HG03135 (cell line): ENCODE measurements around the gene RBM8A.

Experiments used
- ATAC-seq: cut with Tn5 transposase; IDR thresholded peaks from one replicate; pipeline ENCODE4 v1.9.1; 2021; ENCODE audit warnings: mild to moderate bottlenecking, moderate library complexity; ENCODE audit not compliant: unreplicated experiment

RBM8A gene

DNA sequence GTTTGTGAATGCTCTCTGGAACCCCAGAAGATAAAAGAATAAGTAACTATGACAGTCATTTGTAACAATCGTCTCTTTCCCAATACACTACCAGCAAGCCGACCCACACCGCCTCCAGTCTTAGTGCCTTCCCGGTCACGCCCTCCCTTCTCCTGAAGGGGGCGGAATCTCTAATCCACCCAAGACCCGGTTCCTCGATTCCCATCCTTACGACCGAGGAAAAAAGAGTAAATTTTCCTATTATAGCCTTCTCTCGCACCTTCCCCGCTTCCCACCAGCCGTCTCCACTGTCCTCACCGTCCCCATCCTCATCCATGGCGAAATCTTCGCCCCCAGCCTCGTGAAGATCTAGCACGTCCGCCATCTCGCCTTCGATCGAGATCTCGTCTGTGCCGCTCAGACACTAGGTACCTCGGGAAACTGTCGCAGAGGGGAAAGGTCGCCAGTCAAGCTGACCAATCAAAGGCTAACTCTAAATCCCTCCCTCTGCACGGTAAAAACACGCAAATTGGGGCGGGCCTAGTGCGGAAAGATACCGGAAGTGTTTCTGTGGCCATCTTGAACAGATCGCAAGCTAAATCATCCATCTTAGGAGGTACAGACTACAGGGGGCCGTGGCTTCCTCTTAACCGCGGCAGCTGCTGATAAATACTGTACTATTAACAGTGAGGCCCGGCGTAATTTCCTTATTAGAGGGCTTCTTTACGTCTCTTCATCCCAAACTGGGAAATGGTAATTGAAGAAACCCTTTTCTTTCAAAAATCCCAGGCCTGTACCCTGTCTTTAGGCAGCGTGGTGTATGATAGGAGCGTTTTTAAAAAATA lies at the start of gene RBM8A:
RBM8A (minus strand) TSS at position 422 of the 824 bp plus-strand sequence; CDS start at position 364, 58 bp downstream.
- peak; percentile 95 for ATAC-seq

DNA sequence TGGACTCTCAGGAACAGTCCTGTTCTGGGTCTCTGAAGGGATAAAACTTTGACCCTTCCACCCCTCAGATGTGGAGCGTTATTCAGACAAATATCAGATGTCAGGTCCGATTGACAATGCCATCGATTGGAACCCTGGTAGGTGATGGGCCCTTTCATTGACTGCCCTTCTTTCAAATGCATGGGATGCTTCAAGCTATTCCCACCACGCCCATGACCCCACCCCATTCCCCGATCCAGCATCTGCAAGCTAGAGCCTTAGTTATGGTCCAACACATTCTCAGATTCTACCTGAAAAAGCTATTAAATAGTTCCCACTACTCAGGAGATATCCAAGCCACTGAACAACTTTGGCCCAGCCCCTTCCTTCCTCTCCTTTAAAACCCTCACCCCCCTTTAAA lies 49.7 kb upstream of the RBM8A start:
- no peak for ATAC-seq

DNA sequence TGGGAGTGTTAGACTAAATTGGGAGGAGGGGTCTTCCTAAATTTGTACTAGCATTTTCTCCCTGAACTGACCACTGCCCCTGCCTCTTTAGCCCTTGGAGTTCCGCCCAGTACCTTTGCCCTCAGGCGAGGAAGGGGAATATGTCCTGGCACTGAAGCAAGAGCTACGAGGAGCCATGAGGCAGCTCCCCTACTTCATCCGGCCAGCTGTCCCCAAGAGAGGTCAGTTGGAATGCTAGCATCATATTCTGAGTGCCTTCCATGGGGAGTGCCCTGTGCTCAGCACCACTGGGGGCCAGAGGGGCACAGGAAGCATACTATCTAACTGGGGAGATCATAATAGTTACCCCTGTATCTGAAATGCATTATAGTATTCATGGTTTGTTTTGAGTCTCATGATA lies 47.9 kb upstream of the RBM8A start:
- ATAC-seq, result no peak

DNA sequence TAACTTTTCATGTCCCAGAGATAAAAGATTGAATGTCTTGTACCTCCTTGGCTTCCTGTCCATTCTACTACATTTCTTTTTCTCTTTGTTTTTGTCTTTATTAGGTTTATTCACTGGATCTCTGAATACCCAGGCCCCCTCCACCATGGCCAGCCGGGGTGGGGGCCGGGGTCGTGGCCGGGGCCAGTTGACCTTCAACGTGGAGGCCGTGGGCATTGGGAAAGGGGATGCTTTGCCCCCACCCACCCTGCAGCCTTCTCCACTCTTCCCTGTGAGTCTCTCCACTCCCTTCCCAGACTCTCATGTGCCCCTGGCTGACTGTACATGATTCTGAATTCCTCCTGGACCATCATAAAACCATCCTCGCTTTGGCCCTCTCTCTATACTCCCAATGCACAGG lies 47.4 kb upstream of the RBM8A start:
- no peak for ATAC-seq

DNA sequence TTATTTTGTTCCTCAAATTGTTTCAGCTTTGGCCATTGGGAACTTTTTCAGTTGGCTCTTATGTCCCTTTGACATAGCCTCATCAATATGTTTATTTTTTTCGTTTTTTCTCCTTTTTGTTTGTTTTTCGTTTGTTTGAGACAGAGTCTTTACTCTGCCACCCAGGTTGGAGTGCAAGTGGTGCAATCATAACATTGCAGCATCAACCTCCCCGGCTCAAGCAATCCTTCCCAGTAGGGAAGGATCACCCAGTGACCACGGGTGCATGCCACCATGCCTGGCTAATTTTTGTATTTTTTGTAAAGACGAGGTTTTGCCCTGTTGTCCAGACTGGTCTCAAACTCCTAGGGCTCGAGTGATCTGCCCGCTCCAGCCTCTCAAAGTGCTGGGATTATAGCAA lies 45.3 kb upstream of the RBM8A start:
- ATAC-seq, result no peak

DNA sequence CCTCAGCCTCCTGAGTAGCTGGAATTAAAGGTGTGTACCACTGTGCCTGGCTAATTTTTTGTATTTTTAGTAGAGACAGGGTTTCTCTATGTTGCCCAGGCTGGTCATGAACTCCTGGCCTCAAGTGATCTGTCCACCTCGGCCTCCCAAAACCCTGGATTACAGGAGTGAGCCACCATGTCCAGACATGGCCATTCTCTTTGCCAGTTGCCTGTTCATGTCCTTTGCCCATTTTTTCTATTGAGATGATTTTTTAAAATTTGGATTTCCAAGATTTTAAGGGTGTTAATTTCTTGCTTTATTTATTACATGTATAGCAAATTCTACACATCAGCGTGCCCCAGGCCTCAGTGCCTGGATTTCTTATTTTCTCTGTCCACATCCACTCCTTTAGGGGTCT lies 40.0 kb upstream of the RBM8A start:
- ATAC-seq, result no peak

DNA sequence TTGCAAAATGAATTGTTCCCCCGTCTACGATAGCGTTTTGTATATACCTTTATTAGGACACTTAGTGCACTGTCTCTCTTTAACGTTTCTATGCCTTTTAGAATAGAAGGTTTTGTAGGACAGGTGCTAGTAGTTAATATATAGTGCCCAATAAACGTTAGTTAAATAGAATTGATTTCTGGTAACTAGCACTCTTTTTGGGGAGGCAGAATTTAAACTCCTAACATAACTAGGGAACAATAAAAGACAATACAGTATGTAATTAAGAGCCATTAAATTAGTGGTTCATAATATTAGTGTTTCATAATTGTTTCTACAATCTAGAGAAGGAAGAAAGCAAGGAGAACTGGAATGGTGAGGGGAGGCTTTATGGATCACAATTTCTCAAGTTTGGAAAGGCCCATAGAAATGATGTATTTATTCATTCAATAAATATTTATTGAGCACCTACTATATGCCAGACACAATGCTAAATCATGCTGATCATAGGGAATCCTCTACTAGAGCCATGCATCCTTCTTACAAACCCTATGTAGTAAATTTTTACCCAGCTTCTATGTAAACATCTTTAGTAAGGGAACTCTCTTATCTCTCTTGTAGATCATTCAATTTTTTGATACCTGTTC lies 37.9 kb upstream of the RBM8A start:
- no peak for ATAC-seq

DNA sequence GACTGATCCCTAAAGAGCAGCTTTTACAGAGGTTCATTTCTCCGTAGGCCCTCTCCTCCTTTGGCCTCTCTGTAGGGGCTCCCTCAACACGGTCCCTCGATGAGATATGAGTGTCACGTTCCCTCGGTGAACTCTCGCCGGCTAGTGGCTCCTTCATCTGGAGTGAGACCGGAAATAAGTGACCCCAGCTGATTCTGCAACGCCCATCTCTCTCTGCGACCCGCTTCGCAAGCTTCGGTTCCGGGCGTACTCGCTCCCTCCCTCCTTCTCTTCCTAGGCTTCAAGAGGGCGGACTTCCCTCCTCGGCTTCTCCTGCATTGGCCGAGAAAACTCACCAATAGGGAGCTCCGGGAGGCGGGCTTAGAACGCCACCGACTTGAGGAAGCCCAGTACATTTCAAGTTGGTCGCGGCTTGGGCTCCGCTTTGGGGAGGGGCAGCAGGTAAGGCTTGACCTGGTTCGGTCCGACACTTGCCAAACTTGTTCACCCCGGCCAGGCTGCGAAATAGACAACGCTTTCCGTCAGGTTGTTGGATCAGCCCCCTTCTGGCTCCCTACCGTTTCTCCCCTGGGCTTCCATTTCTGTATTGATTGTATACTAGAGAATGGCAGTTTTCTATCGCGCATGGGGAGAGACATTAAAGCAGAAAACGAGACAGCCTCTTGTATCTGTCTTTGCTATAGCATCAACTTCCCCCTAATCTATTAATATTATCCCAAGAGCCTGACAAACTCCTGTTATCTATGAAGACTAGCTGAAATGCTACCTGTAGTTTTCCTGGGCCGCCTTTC lies 37.2 kb upstream of the RBM8A start, which contains the start of the genes ANKRD34A and POLR3GL:
ANKRD34A (minus strand) TSS at position 248 of the 791 bp plus-strand sequence. CDS start 2,816 bp downstream, outside the sequence.
POLR3GL (plus strand) TSS at position 363 of the 791 bp plus-strand sequence. CDS start 10,176 bp downstream, outside the sequence.
- peak; percentile 87 for ATAC-seq

DNA sequence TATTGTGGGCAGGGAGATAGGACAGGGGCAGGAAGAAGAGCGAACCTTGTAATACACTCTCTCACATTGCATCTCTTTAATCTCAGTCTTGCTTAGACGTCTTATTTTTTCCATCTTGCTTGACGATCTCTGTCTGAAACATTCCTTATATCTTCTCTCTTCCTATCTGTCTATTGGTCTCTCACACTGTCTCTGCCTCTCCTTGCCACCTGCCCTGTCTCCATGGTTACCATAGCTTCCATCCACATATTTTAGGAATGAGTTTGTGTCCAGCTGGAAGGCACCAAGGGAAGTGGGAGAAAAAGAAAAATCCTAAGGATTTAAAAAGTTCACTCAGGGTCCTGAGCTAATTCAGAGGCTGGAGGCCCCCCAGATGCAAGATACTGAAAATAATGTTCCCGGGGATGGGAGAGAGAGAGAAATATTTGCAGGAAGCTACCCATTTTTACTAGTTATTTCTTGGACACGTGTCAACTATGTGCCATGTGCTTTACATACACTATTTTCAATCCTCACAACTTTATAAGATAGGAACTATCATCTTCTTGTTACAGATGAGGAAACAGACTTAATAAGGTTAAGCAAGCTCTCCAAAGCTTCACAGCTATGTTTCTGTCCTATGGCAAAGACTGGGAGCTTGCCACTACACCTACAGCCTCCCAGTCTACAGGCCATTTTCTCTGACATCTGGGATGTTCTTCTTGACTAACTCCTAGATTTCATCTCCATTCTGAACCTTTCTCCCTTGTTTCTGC lies 36.2 kb upstream of the RBM8A start:
- no peak for ATAC-seq

DNA sequence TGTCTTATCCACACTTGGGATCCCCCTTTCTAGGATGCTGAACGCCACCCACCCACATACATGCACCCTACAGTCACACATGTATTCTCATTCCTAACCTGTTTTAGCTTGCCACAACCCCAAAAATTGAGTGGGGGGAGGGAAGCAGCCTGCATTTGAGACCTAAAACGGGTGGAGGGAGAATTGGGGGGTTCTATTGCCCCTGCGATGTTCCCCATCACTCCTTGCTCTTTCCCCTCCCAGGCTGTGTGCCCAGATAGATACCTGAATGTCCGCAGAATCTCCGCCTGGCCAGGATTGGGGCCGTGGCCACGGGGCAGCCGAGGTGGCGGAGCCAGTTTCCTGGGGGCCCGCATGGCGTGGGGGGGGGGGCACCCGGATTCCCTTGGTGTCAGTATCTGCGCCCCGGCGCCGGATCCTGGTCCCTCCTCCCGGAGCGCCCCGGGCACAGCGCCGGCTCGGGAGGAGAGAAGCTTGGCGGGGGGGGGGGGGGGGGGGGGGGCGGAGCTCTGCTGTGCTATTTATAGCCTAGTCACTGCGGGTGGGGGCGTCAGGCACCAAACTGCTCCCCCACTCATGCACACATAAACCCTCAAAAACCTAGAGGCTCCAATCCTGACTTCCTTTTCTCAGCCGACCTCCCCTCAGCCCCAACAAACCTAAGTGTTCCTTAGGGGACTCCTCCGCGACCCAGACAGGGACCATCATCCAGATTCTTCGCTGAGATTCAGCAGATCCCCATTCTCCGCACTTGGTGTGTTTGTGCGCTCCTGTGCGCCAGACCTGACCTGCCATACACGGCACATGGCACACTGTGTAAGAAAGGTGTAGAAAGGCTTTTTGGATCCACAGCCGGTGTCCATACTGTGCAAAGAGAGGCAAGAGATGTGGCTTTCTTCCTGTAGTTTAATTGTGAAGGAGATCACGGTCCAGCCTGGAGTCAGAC lies 35.1 kb upstream of the RBM8A start:
- no peak for ATAC-seq

DNA sequence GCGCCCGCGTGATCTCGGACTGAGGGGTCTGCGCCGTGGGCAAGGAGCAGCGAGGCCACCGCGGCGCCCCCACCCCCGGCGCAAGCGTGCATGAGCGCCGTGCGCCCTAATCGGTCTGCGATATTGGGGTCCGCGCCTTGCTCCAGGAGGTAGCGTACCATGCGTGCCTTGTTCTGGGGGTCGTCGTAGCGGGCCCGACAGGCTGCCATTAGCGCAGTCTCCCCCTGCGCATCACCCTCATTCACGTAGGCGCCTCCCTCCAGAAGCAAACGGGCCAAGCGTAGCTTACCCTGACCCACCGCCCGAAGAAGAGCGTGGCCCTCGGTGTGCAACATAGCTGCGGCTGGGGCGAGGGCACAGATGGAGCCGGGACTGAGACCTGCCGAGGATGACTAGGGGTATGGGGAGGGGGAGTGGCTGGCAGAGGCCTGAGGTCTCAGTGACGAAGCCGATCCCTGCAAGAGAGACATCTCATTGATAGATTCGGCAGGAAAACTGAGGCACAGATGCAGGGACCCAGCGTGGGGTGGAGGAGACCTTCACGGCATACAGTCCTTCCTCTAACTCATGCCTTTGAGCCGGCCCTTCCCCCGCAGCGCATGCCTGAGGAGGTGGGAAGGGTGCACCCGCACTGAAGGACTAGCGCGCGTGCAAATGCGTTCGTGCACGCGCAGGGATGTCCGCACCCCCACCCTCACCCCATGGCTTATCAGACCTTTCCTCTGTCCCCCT lies 34.3 kb upstream of the RBM8A start:
- no peak for ATAC-seq

DNA sequence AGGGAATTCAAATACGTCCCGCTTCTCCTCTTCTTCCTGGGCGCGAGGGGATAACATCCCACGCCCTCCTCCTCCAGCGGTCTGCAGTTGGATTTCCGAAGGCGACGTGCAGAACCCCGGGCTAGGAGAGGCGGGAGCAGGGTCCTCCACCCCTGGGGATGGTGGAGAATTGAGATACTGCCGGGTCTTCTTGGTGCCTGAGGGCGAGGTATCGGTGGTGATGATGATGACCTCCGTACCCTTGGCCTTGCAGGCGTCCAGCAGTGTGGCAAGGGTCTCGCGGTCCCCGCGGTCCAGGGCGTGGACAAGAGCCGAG lies 33.8 kb upstream of the RBM8A start:
- no peak for ATAC-seq

DNA sequence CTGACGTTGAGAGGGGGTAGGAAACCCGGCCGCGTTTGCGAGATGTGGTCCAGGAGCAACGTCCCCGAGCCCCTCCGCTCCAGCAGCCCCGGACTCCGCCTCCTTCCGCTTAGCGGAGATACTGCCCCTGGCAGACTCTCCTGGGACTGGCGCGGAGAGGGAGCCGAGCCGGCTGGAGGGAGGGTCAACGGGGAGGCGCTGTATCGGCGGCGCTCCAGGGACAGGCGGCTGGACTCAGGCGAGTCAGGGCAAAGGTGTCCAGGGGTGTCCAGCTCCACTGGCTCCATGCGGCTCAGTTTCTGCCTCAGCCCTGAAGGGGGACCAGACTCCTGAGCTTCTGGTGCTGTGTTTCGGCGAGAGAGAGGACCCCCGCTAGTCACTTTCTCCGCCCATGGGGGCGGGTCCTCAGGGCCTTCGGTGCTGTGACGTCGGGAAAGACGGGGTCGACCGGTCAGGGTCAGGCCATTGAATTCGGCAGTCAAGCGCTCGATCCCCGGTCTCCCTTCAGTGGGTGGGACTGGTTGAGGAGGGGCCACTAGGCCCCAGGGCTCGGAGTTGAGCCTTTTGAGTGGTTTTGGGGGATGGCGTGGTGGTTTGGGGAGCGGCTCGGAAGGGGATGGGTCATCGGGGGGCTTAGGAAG lies 33.3 kb upstream of the RBM8A start:
- no peak for ATAC-seq

DNA sequence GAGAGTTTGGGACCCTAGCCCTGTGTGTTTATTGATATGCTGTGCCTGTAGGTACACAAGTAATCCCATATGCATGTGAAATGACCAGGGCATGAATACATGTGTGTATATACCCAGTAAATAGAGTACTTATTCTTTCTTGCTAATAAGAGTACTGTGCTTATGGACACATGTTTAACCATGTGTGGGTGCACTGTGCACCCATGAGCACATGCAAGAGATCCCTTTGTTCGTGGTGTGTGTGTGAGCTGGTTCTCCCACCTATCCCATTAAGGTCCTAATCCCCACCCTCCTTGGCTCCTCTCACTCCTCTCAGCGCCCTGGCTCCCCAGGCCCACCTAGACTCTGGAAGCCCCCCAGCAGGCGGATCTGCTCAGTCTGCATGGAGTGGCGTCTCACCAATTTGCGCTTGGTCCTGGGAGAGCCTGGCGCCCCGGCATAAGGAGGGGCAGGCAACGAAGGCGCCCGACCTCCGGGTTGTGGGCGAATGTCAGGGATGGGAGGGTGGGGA lies 32.7 kb upstream of the RBM8A start:
- ATAC-seq, result no peak

DNA sequence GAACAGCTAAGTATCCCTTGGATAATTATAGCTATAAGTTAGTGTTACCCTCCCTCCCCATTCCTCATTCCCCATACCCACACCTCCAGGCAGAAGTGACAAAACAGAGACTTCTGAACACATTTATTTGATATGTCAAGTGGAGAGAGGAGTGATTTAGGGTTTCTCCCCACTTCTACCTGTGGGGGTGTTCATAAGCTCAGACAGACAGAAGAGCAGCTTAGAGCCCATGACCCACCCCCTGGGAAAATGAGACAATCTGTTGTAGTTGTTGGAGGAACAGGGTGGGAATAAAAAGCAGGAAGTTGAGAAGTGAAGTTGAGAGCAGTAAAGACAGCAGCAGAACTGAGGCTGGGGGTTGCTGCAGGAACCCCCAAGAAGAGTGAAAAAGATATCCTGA lies 32.0 kb upstream of the RBM8A start:
- ATAC-seq, result no peak

DNA sequence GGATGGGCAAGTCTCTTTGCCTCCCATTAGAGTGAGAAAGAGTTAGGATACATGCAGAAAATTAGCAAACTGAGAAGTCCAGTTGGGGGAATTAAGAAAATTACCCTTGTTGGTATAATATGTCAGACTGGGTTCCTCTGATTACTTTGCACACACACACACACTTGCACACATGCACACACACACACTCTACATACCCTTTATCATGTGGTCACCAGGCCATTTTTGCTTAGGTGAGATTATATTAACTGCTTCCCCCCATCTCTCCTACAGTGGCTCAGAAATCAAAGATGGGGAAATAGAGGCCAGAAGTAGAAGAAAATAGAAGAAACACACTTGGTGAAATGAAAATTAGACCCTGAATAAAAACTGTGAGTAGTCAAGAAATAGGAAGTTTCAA lies 31.4 kb upstream of the RBM8A start:
- no peak for ATAC-seq

DNA sequence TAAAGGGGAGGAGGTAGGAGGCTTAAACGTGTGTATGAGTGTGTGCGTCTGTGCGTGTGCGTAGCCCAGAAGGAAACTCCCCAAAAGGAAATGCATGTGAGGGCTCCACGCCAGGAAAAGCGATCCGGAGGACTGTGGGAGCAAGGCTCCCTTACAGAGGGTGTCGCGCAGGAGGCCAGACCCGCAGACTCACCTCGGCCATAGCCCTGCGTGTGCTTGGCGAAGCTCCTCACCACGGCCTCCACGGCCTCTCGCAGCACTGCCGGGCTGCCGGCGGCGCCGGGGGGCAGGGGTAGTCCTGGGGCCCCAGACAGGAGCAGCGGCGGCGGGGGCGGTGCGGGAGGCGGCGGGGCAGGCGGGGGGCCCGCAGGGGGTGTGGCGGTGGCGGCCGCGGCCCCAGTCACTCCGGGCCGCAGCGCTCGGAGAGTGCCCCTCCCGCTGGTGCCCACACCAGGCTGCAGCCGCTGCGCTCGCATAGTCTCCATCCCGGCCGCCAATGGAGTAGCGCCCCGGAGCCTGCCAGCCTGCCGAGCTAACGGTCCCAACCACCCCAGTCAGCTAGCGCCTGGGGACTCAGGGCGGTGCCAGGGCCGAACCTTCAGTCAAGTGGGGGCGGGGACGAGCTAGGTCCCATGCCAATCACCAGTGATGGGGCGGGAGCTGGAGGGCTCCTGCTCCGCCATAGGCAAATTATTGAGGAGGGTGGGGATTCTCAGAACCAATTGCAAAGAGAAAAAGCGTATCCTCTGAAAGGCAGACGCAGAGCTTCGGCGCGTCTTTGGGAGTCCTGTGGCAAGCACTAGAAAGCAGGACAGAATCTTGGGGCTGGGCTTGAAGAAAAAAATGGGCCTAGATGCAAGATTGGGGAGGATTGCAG lies 30.4 kb upstream of the RBM8A start, which contains the start of gene LIX1L:
LIX1L (minus strand) TSS at position 575 of the 877 bp plus-strand sequence; CDS start at position 485, 90 bp downstream.
- peak; percentile 83 for ATAC-seq
